ENCODE measurements around the gene VWA3B.
"Not testable (repeated sequence)": the region's sequence is repeated elsewhere in the genome, so short reads cannot be mapped to it uniquely, and the experiment has no call there.

The VWA3B gene, protein sequence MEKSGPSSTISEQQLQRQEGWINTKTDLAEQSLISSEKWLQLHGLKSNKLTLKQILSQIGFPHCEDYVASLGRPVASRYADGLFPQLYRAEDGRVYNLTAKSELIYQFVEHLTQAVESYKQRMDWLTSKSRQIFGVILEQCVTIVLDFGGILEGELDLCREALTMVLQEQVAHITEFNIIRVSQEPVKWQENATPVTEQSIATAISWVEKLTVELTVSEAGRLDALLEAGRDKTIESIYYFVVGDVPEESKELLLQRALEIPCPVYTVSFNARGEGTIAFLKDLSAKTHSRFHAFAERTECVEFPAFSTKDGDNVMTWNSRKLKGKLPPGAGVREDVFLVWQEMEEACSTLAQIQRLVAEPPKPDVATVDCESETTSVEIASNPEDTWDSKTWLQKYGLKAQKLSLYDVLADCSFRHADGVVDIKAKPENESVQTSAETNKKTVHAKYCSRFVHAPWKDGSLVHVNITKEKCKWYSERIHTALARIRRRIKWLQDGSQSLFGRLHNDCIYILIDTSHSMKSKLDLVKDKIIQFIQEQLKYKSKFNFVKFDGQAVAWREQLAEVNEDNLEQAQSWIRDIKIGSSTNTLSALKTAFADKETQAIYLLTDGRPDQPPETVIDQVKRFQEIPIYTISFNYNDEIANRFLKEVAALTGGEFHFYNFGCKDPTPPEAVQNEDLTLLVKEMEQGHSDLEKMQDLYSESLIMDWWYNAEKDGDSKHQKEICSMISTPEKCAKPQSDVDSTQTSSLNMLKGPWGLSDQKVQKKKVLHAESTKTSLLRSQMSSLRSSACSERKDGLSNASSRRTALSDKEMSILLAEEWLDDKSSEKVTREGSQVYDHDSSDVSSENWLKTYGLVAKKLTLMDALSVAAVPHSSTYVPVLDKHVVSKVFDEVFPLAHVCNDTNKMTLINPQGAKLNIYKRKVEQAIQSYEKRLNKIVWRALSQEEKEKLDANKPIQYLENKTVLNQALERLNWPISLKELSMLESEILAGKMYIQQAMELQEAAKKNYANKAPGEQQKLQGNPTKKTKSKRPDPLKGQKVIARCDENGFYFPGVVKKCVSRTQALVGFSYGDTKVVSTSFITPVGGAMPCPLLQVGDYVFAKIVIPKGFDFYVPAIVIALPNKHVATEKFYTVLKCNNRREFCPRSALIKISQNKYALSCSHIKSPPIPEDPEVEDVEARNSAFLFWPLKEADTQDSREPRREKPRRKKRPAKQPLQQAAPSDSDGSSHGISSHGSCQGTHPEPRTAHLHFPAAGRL (N-terminal part only)

DNA sequence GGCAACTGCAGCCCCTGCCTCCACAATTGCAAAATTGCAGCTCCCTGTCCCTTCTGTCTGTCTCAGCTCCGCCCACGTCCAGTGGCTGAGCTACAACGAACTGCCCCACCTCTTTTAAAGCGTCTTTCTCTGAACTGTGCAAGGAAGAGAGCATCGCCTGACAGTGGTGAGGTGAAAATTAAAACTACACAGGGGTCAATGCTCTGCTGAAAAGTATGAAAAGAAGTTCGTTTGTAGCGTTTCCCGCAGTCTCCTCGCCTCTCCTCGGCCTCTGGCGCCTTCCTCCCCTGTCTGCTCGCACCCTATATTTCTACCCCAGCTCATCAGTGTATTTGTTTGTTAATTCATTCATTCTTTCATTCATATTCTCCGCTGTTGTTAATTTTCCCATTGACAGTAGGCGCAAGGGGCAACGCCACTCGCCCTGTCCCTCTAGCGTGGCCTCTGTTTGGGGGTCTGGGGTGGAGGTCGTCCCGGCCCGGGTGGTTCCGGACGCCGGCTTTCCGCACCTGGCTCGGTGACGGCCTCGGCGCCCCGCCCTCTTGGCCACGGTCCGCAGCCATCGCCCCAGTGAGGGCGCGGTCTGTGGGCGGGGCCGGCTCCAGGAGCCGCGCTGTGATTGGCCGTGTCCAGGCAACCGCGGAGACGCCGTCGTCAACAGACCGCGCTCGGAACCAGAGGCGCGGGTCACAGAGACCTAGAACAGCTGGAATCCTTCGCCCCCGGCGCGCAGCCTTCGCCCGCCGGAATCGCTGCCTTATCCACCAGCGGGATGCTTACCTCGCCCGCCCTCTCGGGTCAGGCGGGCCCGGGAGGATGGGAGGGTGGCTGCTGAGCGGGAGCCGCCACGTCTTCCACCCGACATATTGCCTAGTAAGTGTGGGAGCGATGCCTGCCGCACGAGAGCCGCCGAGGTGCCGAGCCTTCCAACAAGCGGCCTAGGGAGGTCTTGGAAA lies at the start of gene VWA3B:
Gene VWA3B, plus strand, starts transcription at position 677 of the 956 bp plus-strand sequence. CDS start 5,926 bp downstream, outside the sequence.
- DNase-seq: peak; percentile 17

DNA sequence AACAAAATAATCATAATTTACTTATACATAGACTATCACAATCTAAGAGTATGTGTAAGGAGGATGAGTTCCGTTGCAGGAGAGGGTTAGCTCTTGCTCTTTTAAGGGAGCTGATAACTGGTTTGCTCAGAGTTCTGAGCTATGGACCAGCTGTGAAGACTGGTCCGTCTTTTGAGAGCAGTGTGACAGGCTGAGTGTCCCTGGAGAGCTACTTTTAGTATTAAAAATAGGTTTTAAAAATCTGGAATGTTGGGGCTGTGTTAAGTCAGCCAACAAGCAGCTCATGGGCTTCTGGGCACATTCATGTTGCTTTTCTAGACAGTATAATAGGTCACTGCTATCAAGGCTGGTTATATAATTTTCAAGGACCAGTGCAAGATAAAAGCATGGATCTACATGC lies 49.8 kb upstream of the VWA3B start:
- DNase-seq: no peak

DNA sequence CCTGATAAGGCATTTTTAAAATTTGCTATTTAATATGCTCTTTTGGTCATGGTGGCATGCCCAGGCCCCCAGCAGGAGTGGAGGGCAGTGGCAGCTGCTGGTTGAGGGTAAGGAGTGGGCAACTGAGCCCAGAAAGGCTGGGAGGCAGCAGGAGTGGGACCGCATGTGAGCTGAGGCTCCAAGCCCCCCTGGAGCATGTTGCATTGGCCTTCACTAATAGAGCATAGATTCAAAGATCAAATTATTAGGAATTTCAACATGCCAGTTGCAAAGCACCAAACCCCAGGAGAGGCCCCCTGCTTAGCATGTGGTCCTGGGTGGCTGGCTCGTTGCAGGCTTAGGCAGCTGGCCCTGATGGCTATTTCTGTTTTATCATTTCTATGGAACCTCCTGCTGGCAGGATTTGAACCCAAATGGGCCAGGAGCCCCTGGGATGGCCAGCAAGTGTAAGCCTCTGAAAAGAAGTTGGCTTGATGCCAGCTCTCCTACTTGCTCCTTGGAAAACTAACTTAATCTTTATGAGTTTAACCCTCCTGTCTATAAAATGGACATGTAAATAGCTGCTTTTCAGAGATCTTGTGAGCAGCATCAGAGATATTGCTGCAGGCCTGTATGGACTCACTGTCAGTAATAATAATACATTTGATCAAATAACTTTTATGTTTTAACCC lies 49.2 kb upstream of the VWA3B start:
- no peak for DNase-seq

DNA sequence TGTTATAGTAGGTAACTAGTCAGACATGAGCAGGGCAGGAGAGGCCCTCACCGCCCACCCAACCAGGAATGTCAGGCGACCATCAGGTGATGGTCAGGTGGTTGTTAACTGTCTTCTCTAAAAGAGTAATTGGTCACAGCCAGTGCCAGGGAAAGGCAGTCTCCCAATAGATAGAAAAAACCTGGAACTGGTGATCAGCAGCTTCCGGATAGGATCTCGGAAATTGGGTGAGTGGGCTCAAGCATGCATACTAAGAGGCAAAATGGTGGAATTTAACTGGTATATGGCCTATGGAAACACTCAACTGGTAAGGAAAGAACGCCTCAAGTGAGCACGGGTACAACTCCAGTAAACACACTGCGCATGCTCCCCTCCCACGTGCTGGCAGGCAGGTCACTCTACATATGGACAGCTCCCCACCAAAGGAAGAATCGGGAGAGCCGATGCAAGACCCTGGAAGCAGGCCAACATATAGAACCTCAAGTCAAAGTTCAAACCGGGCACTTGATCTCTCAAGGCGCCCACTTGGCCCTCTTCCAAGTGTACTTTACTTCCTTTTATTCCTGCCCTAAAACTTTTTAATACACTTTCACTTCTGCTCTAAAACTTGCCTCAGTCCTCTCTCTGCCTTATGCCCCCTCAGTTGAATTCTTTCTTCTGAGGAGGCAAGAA lies 47.7 kb upstream of the VWA3B start:
- DNase-seq: no peak

DNA sequence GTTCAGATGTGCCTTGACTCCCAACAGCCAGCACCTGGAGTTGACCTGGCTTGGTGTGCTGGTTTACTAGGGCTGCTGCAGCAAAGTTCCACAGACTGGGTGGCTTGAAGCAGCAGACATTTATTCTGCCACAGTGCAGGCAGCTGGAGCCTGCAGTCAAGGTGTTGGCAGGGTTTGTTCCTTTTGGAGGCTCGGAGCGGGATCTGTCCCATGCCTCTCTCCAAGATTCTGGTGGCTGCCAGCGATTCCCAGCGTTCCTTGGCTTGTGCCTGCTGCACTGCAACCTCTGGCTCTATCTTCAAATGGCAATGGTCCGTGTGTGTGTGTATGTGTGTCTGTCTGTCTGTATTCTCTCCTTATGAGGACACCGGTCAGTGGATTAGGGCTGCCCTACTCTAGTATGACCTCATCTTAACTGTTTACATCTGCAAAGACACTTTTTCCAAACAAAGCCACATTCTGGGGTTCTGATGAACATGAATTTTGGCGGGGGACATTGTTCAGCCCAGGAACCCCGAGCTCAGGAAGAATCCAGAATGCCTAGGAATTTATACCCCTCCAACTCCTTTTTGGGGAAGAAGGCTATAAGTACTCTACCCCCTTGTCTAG lies 46.5 kb upstream of the VWA3B start:
- DNase-seq: no peak

DNA sequence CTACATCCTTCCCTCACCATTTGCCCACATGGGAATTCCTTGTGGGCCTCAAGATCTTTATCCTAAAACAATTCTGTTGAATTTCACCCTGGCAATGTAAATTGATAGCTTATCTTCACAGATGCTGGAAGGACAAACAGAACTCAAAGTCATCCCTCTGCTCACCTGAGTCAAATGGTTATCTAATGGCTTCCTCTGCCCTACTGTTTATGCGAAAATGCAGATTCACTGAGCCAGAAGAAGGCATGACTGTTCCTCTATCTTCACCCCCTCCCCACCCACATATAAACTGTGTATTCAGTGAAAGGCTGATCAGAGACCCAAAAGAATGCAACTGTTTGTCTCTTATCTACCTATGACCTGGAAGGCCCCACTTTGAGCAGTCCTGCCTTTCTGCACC lies 43.9 kb upstream of the VWA3B start:
- no peak for DNase-seq

DNA sequence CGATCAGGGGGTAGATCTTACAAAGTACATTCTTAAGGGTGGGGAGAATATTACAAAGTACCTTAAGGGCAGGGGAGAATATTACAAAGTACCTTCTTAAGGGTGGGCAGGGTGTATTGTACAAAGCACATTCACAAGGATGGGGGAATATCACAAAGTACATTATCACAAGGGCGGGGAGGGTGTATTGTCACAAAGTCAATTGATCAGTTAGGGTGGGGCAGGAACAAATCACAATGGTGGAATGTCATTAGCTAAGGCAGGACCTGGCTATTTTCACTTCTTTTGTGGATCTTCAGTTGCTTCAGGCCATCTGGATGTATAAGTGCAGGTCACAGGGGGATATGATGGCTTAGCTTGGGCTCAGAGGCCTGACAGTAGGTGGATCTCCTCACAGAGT lies 42.2 kb upstream of the VWA3B start:
- not testable (repeated sequence) for DNase-seq

DNA sequence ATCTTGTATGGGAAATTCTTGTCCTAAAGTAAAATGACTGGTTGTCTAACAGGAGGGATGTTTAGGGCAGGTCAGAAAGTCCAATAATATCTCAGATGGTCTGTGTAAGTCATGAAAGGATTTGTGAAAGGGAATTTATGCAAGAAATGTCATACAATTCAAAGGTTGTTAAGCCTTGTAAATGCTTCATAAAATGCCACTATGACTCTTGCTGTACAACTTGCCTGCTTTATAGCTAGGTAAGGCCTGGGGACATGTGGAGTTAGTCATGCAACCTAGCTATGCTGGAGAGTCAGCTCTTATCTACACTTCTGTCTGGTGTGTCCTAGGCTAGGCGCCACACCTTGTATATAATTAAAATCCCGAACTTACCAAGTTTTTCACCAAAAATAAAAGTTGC lies 36.9 kb upstream of the VWA3B start:
- no peak for DNase-seq

DNA sequence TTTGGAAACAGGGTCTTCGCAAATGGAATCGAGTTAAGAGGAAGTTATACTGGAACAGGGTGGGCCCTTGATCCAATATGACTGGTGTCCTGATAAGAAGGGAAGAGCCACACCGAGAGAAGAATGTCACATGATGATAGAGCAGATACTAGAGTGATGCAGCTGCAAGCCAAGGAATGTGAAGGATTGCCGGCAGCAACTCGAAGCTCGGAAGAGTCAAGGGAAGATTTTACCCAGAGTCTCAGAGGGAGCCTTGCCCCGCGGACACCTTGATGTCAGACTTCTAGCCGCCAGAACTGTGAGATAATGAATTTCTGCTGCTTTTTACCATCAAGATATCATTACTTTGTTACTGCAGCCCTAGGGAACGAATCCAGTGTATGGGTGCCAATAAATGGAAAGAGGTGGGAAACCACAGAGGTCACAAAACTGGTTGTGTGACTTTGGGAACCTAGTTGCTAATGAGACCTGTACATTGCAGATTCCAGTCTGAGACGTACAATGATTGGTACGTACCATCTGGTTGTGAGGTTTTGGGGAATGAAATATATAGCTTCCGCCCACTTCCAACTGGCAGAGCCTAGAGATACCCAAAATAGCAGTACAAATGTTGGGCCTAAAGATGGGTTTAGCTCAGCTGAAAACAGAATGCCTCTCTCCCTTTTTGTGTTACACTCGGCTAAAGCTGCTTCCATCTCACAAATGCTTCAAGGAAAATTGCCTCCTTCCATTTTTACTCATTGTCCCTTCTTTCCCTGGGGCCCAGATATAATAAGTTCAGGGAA lies 28.6 kb upstream of the VWA3B start:
- DNase-seq: no peak

DNA sequence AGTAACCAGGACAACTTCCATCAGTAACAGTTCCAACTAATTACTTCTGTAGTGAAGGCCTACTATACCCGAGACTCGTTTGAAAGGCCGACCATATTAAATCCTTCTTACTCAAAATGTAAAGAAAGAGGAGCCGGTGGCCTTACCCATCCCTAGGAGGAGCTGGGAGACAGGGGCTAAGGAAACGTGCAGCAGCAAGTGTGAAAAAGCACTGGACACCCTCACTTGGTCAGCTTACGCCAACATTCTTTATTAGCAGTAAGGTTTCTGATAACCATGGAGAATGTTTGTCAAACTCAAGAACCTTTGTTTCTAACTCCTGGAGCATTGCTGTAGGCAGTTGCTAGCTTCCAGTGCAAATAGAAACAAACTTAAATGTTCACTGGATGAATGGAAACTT lies 26.7 kb upstream of the VWA3B start:
- no peak for DNase-seq

DNA sequence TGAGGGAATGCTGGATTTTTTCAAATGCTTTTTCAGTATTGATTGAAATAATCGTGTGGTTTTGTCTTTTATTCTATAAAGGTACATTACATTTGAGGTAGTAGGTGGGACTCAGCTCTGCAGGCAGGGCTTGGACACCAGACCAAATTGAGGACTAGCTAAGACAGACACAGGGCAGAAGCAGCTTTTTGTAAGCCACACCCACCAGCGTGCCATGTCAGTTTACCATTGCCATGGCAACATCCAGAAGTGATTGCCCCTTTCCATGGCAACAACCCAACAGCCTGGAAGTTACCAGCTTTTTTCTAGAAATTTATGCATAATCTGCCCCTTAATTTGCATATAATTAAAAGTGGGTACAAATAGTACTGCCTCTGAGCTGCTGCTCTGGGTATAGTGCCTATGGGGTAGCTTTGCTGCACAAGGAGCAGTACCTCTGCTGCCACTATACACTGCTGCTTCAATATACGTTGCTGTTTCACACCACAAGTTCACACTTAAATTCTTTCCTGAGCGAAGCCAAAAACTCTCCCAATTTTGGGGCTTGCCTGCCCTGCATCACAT lies 23.6 kb upstream of the VWA3B start:
- DNase-seq: no peak

DNA sequence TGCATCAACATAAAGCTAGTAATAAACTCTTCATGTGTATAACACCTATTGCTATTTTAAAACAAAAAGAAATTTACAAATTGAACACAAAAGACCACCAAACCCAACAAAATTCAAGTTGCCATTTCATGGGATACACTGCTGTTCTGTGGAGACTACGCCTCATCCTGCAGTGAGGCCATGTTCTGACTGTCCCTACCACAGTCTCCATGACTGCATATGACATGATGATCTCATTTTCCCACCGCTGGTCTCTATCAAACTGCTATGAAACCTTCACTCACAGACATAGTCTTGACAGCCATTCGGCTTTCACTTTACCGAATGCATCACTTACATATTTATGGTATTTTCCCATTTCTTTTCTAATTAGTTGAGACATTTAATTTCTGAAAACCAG lies 21.2 kb upstream of the VWA3B start:
- no peak for DNase-seq

DNA sequence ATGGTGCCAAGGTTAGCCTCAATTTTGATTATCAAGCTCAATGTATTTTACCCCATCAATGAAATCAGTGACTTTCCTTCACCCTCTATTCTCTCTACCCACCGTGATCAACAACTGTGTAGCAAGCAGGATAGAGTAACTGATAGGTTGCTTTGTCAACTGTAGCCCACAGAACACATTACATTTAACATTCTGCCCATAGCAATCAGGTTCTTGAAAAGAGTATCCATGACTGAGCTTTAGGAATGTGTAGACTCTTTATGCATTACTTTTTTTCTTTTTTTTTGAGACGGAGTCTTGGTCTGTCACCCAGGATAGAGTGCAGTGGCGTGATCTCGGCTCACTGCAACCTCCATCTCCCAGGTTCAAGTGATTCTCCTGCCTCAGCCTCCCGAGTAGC lies 19.8 kb upstream of the VWA3B start:
- no peak for DNase-seq

DNA sequence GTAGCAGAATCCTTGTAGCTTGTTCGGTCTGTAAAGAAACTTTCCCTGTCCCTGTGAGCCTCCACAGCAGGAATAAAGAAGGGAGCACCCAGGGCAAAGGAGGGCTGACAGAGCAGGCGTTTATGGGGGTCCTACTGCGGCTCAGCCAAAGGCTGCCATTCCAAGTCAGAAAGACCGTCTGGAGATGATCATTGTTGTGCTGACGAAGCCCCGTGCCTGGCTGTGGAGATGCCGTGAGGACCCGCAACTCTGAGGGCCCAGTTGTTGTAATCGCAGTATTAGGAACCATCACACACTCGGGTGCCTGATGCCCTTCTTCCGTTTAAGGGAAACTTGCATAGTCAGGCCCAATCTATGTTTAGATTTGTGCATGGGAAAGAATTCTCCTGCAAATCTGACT lies 16.9 kb upstream of the VWA3B start:
- DNase-seq: no peak

DNA sequence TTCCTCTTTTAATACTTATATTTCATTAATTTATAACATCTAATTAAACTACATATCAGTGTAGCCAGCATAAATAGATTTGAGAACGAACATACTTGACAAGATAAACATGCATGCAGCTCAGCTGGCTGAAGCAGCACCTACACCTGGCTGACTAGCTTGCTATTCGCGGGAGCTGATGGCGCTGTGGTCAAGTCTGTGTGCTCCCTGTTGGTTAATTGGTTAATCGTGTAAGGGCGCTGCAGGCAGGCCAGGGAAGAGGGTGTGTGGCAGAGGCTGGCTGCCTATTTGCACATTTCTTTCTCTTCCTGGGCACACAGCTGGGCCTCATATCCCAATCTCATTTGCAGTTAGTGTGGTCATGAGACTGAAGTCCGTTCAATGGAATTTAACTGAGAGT lies 14.5 kb upstream of the VWA3B start:
- DNase-seq: no peak

DNA sequence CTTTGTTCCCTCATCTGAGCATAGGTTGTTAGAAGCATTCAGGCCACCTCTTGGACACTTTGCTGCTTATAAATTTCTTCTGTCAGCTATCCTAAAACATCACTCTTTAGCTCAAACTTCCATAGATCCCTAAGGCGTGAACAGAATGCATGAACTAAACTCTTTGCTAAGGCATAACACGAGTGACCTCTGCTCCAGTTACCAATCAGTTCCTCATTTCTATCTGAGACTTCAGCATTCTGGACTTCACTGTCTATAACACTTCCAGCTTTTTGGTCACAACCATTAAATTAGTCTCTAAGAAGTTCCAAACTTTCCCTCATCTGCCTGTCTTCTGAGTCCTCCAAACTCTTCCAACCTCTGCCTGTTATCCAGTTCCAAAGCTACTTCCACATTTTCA lies 8.3 kb upstream of the VWA3B start:
- no peak for DNase-seq

DNA sequence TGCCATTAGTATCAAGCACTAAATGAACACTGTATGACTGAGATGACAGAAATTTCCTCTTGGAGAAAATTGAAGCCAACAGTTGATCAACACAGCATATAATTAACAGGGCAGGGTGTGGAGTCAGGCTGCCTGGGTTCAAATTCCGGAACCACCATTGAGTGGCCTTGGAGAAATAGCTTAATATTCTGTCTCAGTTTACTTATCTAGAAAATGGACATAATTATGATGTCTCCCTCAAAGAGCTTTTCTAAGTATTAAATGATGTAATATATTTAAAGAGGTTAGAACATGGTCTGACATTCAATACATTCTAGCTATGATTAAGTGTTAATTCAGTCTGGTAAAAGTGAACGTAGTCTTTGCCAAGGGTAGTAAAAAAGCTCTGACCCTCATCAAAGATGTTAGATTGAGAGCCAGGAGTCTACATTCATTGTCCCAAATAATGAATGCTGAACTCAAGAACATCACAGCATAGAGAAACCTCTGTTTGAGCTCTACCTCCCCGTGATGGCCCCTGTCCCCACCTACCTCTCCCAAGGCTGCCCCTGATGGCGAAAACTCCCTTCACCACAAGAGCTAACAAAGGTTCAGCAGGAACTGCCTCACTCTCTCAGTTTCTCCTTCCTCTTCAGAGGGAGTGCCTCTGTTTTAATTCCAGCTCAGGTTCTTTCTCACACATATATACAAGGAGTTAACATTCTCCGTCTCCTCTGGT lies 2.7 kb upstream of the VWA3B start:
- DNase-seq: no peak

DNA sequence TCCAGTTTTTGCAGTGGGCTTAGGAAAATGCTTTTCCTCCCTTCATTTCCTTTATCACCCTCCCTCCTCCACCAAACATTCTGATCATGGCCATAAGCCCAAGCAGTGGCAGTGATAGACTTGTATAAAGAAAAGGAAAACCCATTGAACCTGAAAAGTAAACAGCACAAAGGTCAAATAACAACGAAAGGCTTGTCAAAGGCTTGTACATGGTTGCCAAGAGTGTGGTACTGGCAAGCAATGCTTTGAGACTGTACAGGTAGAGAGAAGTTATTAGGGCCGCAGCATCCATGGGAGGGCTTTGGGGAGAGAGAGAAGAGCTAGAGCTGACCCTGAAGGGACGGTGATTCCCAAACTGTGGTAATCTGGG lies 2.1 kb upstream of the VWA3B start:
- no peak for DNase-seq

DNA sequence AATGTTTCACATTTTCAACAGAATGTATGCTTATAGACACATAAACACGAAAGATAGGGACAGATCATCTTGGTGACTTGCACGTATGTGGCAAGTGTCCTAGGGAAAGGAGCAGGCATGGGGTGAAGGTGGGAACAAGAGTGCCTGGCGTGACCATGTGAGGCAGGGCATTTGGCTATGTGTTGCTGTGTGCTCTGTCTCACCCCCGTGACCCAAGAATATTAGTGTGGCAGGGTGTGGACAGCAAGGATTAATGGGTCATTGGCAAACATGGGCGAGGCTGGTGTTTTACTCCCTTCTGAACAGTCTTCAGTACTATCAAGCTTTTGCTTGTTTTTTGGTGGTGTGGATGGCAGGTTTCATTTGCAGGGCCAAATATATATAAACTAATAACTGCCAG lies 1.3 kb upstream of the VWA3B start:
- DNase-seq: no peak
